HEK293T (cell line): ENCODE data around the gene EML6.

Source experiments
- BHLHE40 ChIP-seq: fragments of 450-650 bp; IDR thresholded peaks from 2 replicates; pipeline ENCODE4 v1.6.1; 2016; ENCODE audit warnings: mild to moderate bottlenecking, moderate library complexity, borderline replicate concordance
- L3MBTL2 ChIP-seq: fragments of 450-650 bp; conservative IDR thresholded peaks from 2 replicates; pipeline ENCODE4 v1.6.1; 2016; ENCODE audit warnings: mild to moderate bottlenecking
- TARDBP ChIP-seq: fragments of 450-650 bp; IDR thresholded peaks from 2 replicates; pipeline ENCODE4 v1.6.1; 2016

DNA sequence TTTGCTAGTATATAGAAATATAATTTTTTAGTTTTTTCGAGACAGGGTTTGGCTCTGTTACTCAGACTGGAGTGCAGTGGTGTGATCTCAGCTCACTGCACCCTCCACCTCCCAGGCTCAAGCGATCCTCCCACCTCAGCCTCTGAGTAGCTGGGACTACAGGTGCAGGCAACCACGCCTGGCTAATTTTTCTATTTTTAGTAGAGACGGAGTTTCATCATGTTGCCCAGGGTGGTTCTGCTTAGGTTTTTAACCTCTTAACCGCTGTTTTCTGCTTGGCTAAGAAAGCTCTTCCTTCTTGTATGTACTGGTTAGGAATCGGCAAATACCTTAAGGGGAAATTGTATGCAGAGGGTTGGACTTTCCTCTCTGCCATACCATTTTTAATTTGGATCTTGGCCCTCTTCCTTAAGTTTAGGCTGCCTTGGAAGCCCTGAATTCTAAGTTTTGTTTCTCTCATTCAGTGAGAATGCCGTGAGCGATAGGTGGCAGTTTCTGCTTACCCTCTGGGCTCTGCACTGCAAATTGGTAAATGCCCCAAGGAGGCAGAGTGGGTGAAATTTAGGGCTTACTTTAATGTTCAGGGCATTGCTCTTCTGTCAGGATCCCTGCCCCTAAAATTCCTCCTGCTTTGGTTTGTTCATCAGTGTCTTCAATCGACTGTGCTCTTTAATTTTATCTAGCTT, 32.3 kb downstream of the EML6 start:
- TF ChIP-seq BHLHE40: no peak
- no peak for TF ChIP-seq TARDBP
- TF ChIP-seq L3MBTL2: no peak
